Esophagus squamous epithelium (tissue), 5 donors: ENCODE measurements around the gene INTS13. TPM values are rescaled to one million over a fixed set of nuclear protein-coding genes. Genes with fewer than 3 reads are reported as not detected.

Source experiments
- DNase-seq: peaks from one replicate; lab custom pipeline; 2025; lab: John Stamatoyannopoulos, UW
- H3K27ac ChIP-seq, 4 donors: fragments of 200-600 bp; sonication (generic); one replicate each; pipeline ENCODE4 v1.5.1; 2016 to 2019; ENCODE audit warnings: mild to moderate bottlenecking in 1 of 4
- H3K27me3 ChIP-seq, 4 donors: fragments of 200-600 bp; sonication (generic); 1 replicate in 3 of 4; 2 replicates in 1 of 4; pipeline versions ENCODE4 v1.5.1 to v1.6.0; 2017 to 2021; ENCODE audit warnings: antibody characterized with exemption in 1 of 4
- H3K36me3 ChIP-seq, 3 donors: fragments of 200-600 bp; sonication (generic); one replicate each; pipeline ENCODE4 v1.5.1; 2016 to 2019
- H3K4me1 ChIP-seq, 3 donors: fragments of 200-600 bp; sonication (generic); one replicate each; pipeline ENCODE4 v1.5.1; 2017 to 2019
- H3K4me3 ChIP-seq, 4 donors: fragments of 200-600 bp; sonication (generic); 1 replicate in 3 of 4; 2 replicates in 1 of 4; pipeline ENCODE4 v1.5.1; 2016 to 2019; ENCODE audit warnings: mild to moderate bottlenecking in 2 of 4, moderate library complexity in 1 of 4
- H3K9me3 ChIP-seq, 3 donors: fragments of 200-600 bp; sonication (generic); one replicate each; pipeline ENCODE4 v1.5.1; 2016 to 2019
- CTCF ChIP-seq, 6 experiments: fragments of 450-650 bp in 4 of 6; fragments of 200-600 bp in 2 of 6; sonication (generic) in 2 of 6; IDR thresholded peaks; one replicate each; pipeline ENCODE4 v1.5.1; 2016 to 2019; ENCODE audit warnings: antibody characterized with exemption in 6 of 6, mild to moderate bottlenecking in 4 of 6, moderate library complexity in 4 of 6
- POLR2A ChIP-seq, 4 donors: fragments of 450-650 bp; IDR thresholded peaks; one replicate each; pipeline ENCODE4 v1.6.1; 2017; ENCODE audit warnings: antibody characterized with exemption in 4 of 4, mild to moderate bottlenecking in 4 of 4, moderate library complexity in 3 of 4
- WGBS, 2 donors: methylation state at CpG; one replicate each; pipeline ENCODE4 v1.1.5; 2018; 5-methylcytosine and 5-hydroxymethylcytosine counted together
- intact Hi-C: fragments of 100-400 bp; cut with DNase I; formaldehyde crosslinking; loops from one replicate; pipeline ENCODE4 v1.15.0; 2022
- total RNA-seq, 4 donors: library from RNA; depleted of rRNA; stranded (reverse); fragments of >200 nt; gene quantifications; one replicate each; pipeline ENCODE4 v1.1.0, GENCODE V29; 2016
- donor health status: DM: yes; HTN: yes; CAD: no.

The INTS13 gene
- total RNA-seq, 4 donors from 2014 or later: 16.1 to 49.7 (median 28.6) TPM

DNA sequence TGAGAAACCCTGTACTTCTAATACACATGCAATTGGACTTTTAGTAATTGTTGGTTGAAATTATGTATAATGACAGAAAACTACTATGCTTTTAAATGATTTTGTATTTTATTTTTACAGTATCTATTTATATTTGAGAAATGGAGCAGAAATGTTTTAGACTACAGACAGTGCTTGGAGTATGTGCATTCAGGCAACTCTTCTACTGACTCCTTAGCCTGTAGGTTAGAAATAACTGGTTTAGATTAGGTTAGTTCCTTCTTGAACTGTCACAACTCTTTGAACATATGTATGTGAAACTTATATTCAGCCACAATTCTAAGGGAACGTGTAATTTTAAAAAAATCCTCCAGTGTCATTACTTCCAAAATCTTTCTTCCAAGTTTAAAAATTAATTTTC is 2.2 kb upstream of the INTS13 start:
- no peak for TF ChIP-seq POLR2A (IDR thresholded peaks at IDR 0.05)
- TF ChIP-seq CTCF (IDR thresholded peaks at IDR 0.05): no peak
- Histone ChIP-seq H3K4me3 (peak overlapping the region in 3 of 4 donors; percentile 94 to 98 (median 96)), H3K9me3 (no peaks in the 10 kb centered on the region), H3K27me3 (no peaks in the 10 kb centered on the region), H3K27ac (peak overlapping the region in 2 of 4 donors; percentile 95 to 99), H3K36me3 (no peaks in the 10 kb centered on the region), H3K4me1 (peaks cover 9 to 75% (median 17%) of the 10 kb centered on the region in 3 donors)
- no peak for DNase-seq
- WGBS, 2 donors: 16 to 21% methylated on average over 1 of the region's 1 CpG
- intact Hi-C loops: no loop called here

DNA sequence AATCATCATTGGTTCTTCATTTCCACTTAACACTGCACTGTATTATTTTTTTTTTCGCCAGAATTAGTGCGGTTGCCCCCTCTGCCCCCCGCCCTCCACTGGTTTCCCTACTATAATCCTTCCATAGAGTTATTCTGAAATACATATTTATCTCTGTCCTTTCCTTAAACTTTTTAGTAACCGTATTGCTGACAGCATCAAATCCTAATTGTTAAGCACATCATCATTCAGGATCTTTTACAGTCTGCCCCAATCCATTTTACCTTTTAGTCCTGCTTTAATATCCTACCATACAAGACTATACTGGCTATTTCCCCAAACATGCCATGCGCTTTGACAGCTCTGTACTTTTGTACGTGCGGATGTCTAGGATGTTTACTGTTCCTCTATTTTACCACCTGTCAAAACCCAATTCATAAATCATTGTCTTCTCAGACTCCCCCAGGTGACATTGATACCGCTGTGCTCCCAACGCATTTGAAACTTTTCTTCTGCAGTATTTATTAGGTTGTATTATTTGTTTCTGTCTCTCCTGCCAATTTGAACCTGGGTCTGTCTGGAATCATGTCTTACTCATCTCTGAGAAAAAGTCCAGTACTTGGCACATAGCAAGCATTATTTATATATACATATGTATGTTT is 1.5 kb upstream of the INTS13 start:
- Histone ChIP-seq H3K27ac (peak overlapping the region; percentile 95 to 99 (median 96)), H3K36me3 (peaks cover 0 to under 1% (median 0%) of the 10 kb centered on the region in 3 donors), H3K9me3 (no peaks in the 10 kb centered on the region), H3K4me3 (peak overlapping the region; percentile 89 to 98 (median 95)), H3K27me3 (no peaks in the 10 kb centered on the region), H3K4me1 (peaks cover 9 to 82% (median 17%) of the 10 kb centered on the region in 3 donors)
- intact Hi-C loops: no loop called here
- TF ChIP-seq CTCF (IDR thresholded peaks at IDR 0.05) (no peak), POLR2A (IDR thresholded peaks at IDR 0.05) (no peak)
- DNase-seq: no peak
- 2% methylated on average over 9 of the region's 9 CpGs for WGBS, 2 donors

- H3K4me1 ChIP-seq: peaks cover 9 to 80% (median 17%) of the 10 kb centered on the region in 3 donors
- 0% methylated on average over 12 to 13 of the region's 28 CpGs for WGBS, 2 donors
- peak overlapping the region; percentile 89 to 98 (median 95) for H3K4me3 ChIP-seq
- TF ChIP-seq CTCF (IDR thresholded peaks at IDR 0.05) (no peak), POLR2A (IDR thresholded peaks at IDR 0.05) (no peak)
- peak overlapping the region; percentile 95 to 99 (median 96) for H3K27ac ChIP-seq
- peaks cover 0 to 7% (median 0%) of the 10 kb centered on the region in 3 donors for H3K36me3 ChIP-seq
- no peak for DNase-seq
- H3K27me3 ChIP-seq: no peaks in the 10 kb centered on the region
- no peaks in the 10 kb centered on the region for H3K9me3 ChIP-seq
- intact Hi-C loops: no loop called here
These were observed 901 bp upstream of the INTS13 start for GRCh38 chr12:26938701-26939062.

DNA sequence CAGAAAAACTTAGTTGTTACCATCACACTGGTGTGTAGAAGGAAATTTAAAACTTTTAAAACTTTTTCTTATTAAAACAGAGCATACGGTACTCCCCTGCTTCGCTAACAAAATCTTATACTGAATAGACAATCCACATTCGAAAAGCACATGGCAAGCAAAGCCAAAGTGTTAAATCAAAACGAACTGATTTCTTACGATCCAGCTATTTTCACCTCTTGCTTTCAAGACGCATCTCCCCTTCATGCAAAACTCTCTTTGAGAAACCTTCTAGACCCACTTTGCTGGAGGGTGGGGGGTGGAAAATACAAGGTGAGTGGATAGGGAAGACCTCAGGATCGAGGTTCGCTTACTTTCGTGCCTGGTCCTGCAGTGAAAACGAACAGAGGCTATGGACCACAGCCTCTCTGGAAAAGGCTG is 328 bp downstream of the INTS13 start:
- peak overlapping the region; percentile 89 to 98 (median 95) for H3K4me3 ChIP-seq
- DNase-seq: no peak
- peaks cover 0 to 16% (median 0%) of the 10 kb centered on the region in 3 donors for H3K36me3 ChIP-seq
- peak overlapping the region; percentile 95 to 99 (median 96) for H3K27ac ChIP-seq
- H3K9me3 ChIP-seq: no peaks in the 10 kb centered on the region
- WGBS, 2 donors: 0 to 1% methylated on average over 9 to 10 of the region's 10 CpGs
- TF ChIP-seq CTCF (IDR thresholded peaks at IDR 0.05) (no peak), POLR2A (IDR thresholded peaks at IDR 0.05) (no peak)
- no peaks in the 10 kb centered on the region for H3K27me3 ChIP-seq
- peaks cover 9 to 67% (median 17%) of the 10 kb centered on the region in 3 donors for H3K4me1 ChIP-seq
- intact Hi-C loops: no loop called here
